ENCODE data around the gene ZNF514.

ZNF514 gene

DNA sequence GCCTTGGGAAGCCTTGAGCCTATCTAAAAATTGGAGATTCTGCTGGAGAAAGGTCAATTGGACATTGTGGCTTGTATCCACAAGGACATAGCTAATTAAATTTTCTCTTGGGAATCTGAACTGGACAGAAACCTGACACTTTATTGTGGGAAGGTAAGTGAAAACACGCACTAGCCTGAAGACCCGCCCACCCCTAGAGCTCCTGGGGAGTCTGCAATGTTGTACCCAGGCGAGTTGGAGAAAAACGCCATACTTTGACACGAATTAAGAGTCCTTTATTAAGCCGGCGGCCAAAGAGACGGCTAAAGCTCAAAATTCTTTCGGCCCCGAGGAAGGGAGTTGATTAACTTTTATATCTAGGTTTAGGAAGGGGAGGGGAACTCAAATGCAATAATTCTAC lies 46.4 kb upstream of the ZNF514 start:
- TF ChIP-seq MAX (IDR thresholded peaks at IDR 0.05) = no peak
- TF ChIP-seq EP300 (IDR thresholded peaks at IDR 0.05; ENCODE audit: borderline replicate concordance) = no peak
- TF ChIP-seq CEBPB (IDR thresholded peaks at IDR 0.05) = no peak
- no peak for TF ChIP-seq TAF1 (IDR thresholded peaks at IDR 0.05; ENCODE audit: low read depth)
- no peak for TF ChIP-seq CREB1 (IDR thresholded peaks at IDR 0.05; ENCODE audit: low read depth)
- TF ChIP-seq TEAD4 (IDR thresholded peaks at IDR 0.05) = no peak
- TF ChIP-seq RAD21 (IDR thresholded peaks at IDR 0.05; ENCODE audit: low read depth) = no peak
- TF ChIP-seq, protein P1, sequence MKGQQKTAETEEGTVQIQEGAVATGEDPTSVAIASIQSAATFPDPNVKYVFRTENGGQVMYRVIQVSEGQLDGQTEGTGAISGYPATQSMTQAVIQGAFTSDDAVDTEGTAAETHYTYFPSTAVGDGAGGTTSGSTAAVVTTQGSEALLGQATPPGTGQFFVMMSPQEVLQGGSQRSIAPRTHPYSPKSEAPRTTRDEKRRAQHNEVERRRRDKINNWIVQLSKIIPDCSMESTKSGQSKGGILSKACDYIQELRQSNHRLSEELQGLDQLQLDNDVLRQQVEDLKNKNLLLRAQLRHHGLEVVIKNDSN (IDR thresholded peaks at IDR 0.05) = no peak
- TF ChIP-seq YY1 (IDR thresholded peaks at IDR 0.05; ENCODE audit: low read depth) = no peak
- TF ChIP-seq NFIC (IDR thresholded peaks at IDR 0.05) = no peak
- TF ChIP-seq FOXM1 (IDR thresholded peaks at IDR 0.05; ENCODE audit: borderline replicate concordance, low read depth) = no peak
- no peak for TF ChIP-seq ZBTB7A (IDR thresholded peaks at IDR 0.05; ENCODE audit: low read depth)
- TF ChIP-seq REST (IDR thresholded peaks at IDR 0.05; ENCODE audit: low read depth) = no peak
- no peak for TF ChIP-seq TCF12 (IDR thresholded peaks at IDR 0.05; ENCODE audit: low read depth)
- TF ChIP-seq EGR1 (IDR thresholded peaks at IDR 0.05) = no peak

DNA sequence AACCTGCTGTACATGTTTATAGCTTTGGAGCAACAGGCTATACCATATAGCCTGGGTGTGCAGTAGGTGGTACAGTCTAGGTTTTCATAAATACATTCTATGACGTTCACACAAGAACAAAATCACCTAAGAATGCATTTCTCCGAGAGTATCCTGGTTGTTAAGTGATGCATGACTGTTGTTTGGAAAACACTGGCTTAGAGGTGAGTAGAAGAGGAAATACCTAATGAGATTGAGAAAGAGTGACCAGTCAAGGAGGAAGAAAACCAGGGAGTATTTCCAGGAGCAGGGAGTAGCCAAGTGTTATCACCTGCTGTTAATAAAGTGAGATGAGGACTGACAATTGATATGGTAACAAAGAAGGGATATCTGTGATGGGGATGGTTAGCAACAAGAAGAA lies 44.7 kb upstream of the ZNF514 start:
- TF ChIP-seq REST (IDR thresholded peaks at IDR 0.05; ENCODE audit: low read depth) (no peak), TAF1 (IDR thresholded peaks at IDR 0.05; ENCODE audit: low read depth) (no peak), RAD21 (IDR thresholded peaks at IDR 0.05; ENCODE audit: low read depth) (no peak), MAX (IDR thresholded peaks at IDR 0.05) (no peak), EGR1 (IDR thresholded peaks at IDR 0.05) (no peak), YY1 (IDR thresholded peaks at IDR 0.05; ENCODE audit: low read depth) (no peak), CEBPB (IDR thresholded peaks at IDR 0.05) (no peak), CREB1 (IDR thresholded peaks at IDR 0.05; ENCODE audit: low read depth) (no peak), TCF12 (IDR thresholded peaks at IDR 0.05; ENCODE audit: low read depth) (no peak), EP300 (IDR thresholded peaks at IDR 0.05; ENCODE audit: borderline replicate concordance) (no peak), TEAD4 (IDR thresholded peaks at IDR 0.05) (no peak), NFIC (IDR thresholded peaks at IDR 0.05) (no peak), ZBTB7A (IDR thresholded peaks at IDR 0.05; ENCODE audit: low read depth) (no peak), FOXM1 (IDR thresholded peaks at IDR 0.05; ENCODE audit: borderline replicate concordance, low read depth) (no peak)
- TF ChIP-seq, protein P1 (IDR thresholded peaks at IDR 0.05) = no peak

- TF ChIP-seq FOXM1 (IDR thresholded peaks at IDR 0.05; ENCODE audit: borderline replicate concordance, low read depth) (no peak), EGR1 (IDR thresholded peaks at IDR 0.05) (no peak), CEBPB (IDR thresholded peaks at IDR 0.05) (no peak), REST (IDR thresholded peaks at IDR 0.05; ENCODE audit: low read depth) (no peak), TEAD4 (IDR thresholded peaks at IDR 0.05) (no peak), RAD21 (IDR thresholded peaks at IDR 0.05; ENCODE audit: low read depth) (no peak), ZBTB7A (IDR thresholded peaks at IDR 0.05; ENCODE audit: low read depth) (no peak)
Observed at GRCh38 chr2:95203911-95204310, 44.3 kb upstream of the ZNF514 start.

DNA sequence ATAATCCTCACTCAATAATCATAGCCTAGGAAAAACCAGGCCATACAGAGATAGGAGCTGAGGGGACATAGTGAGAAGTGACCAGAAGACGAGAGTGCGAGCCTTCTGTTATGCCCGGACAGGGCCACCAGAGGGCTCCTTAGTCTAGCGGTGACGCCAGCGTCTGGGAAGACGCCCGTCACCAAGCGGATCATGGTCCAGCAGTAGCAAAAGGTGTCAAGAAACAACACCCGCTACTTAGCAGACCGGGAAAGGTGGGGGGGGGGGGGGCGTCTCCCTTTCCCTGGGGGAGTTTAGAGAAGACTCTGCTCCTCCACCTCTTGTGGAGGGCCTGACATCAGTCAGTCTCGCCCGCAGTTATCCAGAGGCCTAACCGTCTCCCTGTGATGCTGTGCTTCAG lies 33.3 kb upstream of the ZNF514 start:
- peak; percentile 56 for TF ChIP-seq RAD21 (IDR thresholded peaks at IDR 0.05; ENCODE audit: low read depth)

- TF ChIP-seq NFIC (IDR thresholded peaks at IDR 0.05) (no peak), TCF12 (IDR thresholded peaks at IDR 0.05; ENCODE audit: low read depth) (no peak), ZBTB7A (IDR thresholded peaks at IDR 0.05; ENCODE audit: low read depth) (no peak), EGR1 (IDR thresholded peaks at IDR 0.05) (no peak), REST (IDR thresholded peaks at IDR 0.05; ENCODE audit: low read depth) (no peak), CREB1 (IDR thresholded peaks at IDR 0.05; ENCODE audit: low read depth) (no peak), RAD21 (IDR thresholded peaks at IDR 0.05; ENCODE audit: low read depth) (no peak)
Observed at GRCh38 chr2:95185973-95186372, 26.3 kb upstream of the ZNF514 start.

Measured in Ishikawa (cell line).